GM12801 (cell line): Measurements from ENCODE around the gene RPE.

Source experiments
- CTCF ChIP-seq: IDR thresholded peaks from one replicate; pipeline ENCODE4 v1.5.1; 2011; ENCODE audit warnings: control low read depth; ENCODE audit not compliant: insufficient read length; ENCODE audit errors: extremely low read depth

Gene RPE

GRCh38 chr2:210028178-210028577, 25.7 kb downstream of the RPE start:
- no peak for TF ChIP-seq CTCF

GRCh38 chr2:210034087-210034683, 31.7 kb downstream of the RPE start:
- TF ChIP-seq CTCF: no peak

GRCh38 chr2:210035679-210036078, 33.2 kb downstream of the RPE start:
- TF ChIP-seq CTCF: no peak

- TF ChIP-seq CTCF: no peak
Measured at GRCh38 chr2:210038078-210038477, 35.6 kb downstream of the RPE start.

GRCh38 chr2:210046851-210047500, 44.5 kb downstream of the RPE start:
- no peak for TF ChIP-seq CTCF

GRCh38 chr2:210049831-210050230, 47.4 kb downstream of the RPE start:
- no peak for TF ChIP-seq CTCF

GRCh38 chr2:210050885-210051284, 48.4 kb downstream of the RPE start:
- TF ChIP-seq CTCF: no peak

- no peak for TF ChIP-seq CTCF
Measured at GRCh38 chr2:210054696-210055095, 52.3 kb downstream of the RPE start.
